B cell (primary cell): ENCODE data around the gene APBA2.

ENCODE experiments used
- EZH2 ChIP-seq: IDR thresholded peaks from 2 replicates; pipeline ENCODE4 v1.6.1; 2012; ENCODE audit warnings: borderline replicate concordance, low read depth, mild to moderate bottlenecking, moderate library complexity, low read length; ENCODE audit not compliant: insufficient read depth, poor library complexity, severe bottlenecking
- TF ChIP-seq, protein P1 (sequence below): fragments of 200-600 bp; IDR thresholded peaks from one replicate; pipeline ENCODE4 v1.8.0; 2022; ENCODE audit warnings: antibody characterized with exemption, mild to moderate bottlenecking

- TF ChIP-seq, protein P1, sequence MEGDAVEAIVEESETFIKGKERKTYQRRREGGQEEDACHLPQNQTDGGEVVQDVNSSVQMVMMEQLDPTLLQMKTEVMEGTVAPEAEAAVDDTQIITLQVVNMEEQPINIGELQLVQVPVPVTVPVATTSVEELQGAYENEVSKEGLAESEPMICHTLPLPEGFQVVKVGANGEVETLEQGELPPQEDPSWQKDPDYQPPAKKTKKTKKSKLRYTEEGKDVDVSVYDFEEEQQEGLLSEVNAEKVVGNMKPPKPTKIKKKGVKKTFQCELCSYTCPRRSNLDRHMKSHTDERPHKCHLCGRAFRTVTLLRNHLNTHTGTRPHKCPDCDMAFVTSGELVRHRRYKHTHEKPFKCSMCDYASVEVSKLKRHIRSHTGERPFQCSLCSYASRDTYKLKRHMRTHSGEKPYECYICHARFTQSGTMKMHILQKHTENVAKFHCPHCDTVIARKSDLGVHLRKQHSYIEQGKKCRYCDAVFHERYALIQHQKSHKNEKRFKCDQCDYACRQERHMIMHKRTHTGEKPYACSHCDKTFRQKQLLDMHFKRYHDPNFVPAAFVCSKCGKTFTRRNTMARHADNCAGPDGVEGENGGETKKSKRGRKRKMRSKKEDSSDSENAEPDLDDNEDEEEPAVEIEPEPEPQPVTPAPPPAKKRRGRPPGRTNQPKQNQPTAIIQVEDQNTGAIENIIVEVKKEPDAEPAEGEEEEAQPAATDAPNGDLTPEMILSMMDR, result no peak
- TF ChIP-seq EZH2, result no peak
Measured at GRCh38 chr15:29122506-29122905, 236.7 kb downstream of the APBA2 start.
